ENCODE measurements around the gene ADARB1.

The ADARB1 gene

GRCh38 chr21:45039317-45040156 is 34.8 kb upstream of the ADARB1 start:
- DNase-seq = no peak

GRCh38 chr21:45040157-45040711 is 34.1 kb upstream of the ADARB1 start:
- DNase-seq = no peak

DNA sequence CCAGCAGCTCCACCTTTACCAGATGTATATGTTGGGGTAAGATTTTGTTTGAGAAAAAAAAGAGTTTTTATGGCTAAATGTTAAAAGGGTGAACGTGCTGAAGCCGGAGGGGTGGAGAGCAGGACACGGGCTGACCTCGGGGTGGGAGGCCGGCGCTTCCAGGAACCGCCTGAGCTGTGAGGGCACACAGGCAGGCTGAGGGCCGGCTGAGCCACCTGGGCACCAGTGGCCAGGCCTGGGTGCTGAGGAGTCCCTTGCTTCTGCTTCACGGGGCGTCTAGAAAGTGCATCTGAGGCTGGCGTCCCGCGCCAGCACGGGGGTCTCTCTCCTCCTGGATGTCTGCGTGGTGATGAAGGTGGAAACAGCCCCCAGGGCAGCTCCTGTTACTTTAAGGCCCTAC is 33.6 kb upstream of the ADARB1 start:
- DNase-seq = no peak

GRCh38 chr21:45041351-45041805 is 33.0 kb upstream of the ADARB1 start:
- no peak for DNase-seq

GRCh38 chr21:45041984-45042663 is 32.3 kb upstream of the ADARB1 start:
- no peak for DNase-seq

DNA sequence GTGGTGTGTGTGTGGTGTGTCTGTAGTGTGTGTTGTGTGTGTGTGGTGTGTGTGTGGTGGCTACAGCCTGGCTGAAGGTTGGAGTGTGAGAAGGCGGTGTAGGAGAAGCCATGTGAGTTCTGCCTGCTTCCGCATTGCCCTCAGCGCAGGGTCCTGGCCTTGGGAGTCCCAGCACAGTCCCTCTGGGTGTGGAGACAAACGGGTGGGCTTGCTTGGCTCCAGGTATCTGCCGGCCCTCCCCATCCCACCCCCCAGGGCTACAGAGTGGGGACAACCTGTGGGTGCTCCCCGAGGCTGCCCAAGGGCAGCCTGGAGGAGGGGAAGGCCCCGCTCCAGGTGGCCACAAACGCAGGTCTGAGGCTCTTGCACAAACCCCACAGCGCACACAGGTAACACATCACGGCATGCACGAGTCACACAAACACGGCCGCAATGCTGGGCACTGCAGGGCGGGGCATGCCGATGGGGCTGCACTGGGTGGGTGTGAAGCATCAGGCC is 31.7 kb upstream of the ADARB1 start:
- no peak for DNase-seq

GRCh38 chr21:45043541-45044020 is 30.8 kb upstream of the ADARB1 start:
- no peak for DNase-seq

- no peak for DNase-seq
Measured at GRCh38 chr21:45045481-45045880, 28.9 kb upstream of the ADARB1 start.

DNA sequence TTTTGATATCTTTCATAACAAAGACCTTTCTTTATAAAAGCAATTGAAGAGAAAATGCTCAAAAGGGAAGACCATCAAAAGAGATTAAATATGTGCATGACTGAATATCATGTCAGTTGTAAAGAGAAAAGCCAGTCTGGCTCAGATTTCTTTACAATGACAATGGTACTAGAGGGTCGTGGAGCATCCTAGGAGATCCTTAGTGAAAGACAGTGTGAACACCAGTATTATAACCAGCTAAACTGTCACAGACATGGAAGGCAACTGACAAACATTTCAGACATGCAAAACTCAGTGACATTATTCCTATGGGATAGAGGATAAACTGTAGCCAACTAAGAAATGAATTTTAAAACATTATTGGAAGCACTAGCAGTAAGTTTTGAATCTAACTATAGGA is 27.1 kb upstream of the ADARB1 start:
- no peak for DNase-seq

DNA sequence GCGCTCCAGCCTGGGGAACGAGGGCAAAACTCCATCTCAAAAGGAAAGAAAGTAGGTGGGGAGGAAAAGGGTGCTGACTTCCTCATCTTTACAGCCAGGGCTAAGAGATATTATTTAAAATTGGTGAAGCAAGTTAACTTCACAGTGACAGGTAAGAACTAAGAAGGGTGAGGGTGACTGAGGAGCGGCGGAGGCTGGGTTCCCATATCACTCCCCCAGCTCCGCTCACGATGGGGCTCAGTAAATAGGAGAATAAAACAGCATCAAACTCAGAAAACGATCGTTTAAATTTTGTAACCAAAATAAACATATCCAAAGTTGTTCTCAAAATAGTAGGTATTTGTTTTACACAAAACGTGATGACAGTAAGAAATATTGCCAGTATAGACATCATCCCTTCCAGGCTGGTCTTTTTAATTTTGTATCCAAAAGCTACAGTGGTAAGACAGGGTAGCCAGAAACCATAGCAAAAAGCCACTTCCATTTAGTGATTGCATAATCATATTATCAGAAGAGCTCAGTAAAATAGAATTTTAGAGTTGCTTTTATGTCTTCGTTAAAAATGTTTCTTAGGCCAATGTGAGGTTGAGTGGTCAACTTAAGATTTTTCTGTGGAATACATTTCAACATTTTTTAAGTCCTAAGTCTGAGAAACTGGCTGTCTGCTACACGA is 26.2 kb upstream of the ADARB1 start:
- DNase-seq = no peak

- DNase-seq = no peak
Measured at GRCh38 chr21:45048968-45049367, 25.4 kb upstream of the ADARB1 start.

DNA sequence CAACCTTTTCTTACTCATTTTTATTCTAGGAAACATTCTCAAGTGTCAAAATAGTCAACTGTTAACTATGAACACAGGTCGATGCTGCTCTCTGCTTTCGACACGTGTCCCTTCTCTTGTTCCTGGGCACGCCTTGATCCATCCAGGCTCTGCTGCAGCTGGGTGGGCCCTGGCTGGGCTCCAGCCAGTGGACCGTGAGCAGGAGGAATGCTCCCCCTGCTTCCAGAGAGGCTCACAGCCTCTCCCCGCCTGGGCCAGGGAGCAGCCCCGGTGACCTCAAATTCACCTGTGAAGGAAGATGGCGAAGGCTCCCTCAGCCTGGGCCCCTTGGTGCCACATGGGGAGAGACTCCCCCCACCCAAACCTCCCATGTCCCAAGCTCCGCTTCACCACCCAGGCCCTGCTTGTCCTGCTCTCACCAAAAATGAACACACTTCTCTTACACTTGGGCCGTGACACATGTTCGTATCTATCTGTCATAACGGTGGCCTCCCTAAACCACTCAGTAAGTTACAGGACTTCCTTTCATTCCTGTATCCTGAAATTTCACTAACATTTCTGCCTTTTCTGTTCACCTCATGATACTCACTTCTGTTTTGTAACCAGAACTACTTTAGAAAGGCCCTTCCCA is 24.6 kb upstream of the ADARB1 start:
- DNase-seq = no peak

GRCh38 chr21:45050345-45050796 is 24.0 kb upstream of the ADARB1 start:
- no peak for DNase-seq

GRCh38 chr21:45050797-45051489 is 23.4 kb upstream of the ADARB1 start:
- no peak for DNase-seq

DNA sequence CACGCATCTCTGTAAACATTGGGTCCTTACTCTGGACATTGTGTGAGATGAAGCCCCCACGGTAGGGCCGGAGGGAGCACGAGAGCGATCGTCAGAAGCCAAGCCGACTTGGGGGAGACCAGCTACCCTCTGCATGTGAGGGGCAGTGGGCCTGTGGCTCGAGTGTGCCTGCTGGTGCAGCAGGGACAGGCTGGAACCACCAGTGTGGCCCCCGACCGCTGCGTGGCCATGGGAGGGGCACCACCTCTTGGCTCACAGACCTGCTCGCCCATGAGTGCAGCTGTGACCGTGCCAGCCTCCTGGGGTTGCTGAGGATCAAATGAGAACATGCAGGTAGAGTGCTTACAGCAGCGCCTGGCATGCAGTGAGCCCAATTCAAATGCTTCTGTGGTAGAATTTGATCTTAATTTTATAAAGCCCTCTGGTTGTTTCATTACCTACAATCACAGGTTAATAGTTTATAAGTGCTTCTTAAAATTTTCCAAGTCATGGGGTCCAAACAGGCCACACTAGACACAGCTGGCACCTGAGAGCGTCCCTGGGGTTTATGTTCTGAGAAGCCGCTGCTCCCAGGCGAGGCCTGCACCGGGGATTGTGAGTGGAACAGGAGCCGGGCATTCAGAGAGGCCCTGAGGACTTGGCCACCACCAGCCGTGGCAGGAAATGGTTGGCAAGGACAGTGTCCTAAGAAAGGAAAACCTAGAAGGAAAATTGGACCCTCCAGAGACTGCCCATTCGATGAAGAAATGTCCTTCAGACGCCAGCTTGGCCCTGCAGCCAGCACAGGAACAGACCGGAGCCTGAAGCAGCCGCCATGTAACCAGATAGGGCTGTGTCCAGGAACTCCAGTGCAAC is 22.6 kb upstream of the ADARB1 start:
- DNase-seq = no peak

DNA sequence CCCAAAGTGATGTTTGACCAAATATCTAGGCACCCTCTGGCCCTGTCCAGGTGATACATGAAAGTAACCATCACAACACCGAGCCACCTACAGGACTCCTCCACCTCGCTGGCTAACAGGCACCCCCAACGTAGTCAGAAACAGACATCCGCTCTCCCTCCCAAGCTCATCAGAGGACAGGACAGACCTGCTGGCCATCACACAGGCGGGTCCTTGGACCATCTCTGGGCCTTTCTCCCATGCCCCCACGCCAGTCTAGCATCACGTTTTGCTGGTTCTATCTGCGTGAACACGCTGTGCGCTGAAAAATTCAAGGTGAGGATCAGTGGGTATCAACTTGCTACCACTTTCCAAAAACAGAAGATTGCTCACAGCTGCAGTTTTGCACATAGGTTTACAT is 21.4 kb upstream of the ADARB1 start:
- no peak for DNase-seq

GRCh38 chr21:45053561-45054226 is 20.7 kb upstream of the ADARB1 start:
- no peak for DNase-seq

DNA sequence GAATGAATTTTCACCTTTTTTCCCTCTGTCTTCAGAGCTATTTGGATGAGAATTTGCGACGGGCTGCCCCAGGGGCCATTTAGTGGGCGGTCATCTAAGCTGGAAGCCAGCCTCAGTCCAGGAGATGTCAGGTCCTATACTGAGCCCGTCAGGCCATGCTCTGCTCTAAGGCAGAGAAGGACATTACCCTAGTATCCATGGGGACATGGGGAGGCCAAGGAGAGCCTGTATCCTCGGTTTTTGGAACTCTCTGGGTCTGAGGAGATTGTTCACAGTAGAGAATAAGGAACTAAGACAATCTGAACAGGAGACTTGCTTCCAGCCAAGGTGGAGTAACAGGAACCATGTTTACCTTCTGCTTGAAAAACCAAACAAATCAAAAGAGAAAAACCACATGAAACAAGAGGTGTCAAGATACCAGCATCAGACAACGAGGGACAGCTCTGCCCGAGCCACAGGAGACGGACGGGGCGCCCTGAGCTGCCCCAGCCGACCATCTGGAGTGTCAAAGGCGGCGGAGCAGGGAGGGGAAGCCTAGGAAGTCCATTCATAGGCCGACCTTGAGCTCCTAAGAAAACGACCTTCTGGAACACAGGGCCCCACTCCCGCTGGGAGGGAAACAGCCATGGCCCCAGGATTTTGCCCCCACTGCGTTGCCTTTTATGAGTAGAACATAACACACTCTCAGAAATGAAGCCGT is 20.0 kb upstream of the ADARB1 start:
- no peak for DNase-seq

DNA sequence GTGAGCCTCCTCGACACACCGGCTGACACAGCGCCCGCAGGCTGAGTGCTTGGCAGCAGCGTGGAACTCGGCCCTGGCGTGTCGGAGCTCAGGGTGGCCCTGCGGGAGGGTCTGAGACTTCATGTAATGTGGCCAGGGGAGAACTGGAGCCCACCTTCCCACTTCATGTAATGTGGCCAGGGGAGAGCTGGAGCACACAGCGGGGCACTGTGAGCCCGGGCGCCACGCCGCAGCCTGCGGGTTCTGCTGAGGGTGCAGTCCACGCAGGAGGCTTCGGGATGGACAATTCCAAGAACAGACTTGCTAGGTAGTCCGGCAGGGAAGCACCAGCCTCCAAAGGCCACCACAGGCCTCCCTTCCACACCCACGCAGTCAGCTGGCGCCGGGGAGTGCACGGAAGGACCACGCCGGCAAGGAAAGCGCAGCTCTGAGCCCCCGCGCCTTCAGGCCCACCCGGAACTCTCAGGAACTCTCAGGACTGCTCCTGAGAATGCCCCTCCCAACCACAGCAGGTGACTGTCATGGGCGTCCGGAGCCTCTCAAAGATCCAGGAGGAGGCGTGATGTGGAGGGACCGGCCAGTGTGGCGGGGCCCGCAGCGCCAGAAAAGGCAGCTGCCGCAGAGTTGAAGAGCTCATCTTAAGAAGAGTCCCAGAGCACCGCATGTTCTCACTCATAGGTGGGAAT is 19.3 kb upstream of the ADARB1 start:
- DNase-seq = no peak
